IMR-90 (cell line): ENCODE data around the gene HLA-DQB1. TPM values are rescaled to one million over a fixed set of nuclear protein-coding genes. Genes with fewer than 3 reads are reported as not detected.

Experiments used
- ATAC-seq: fragments of 200-7000 bp; cut with Tn5 transposase; 2 replicates; pipeline ENCODE4 v1.9.1; 2020; ENCODE audit warnings: low read depth, mild to moderate bottlenecking, moderate library complexity
- BruUV-seq: library from RNA; stranded (reverse); fragments of 400-500 nt; replicated peaks from 2 replicates; lab custom pipeline; 2021; lab: Mats Ljungman, UMichigan
- CTCF ChIA-PET: fragments of 300-600 bp; formaldehyde crosslinking; extraction: SDS; loops from one replicate; lab custom pipeline; 2021; ENCODE audit warnings: antibody characterized with exemption; lab: Yijun Ruan, JAX
- POLR2A ChIA-PET: fragments of 300-600 bp; sonication (Branson Sonifier 250); formaldehyde crosslinking; loops from one replicate; lab custom pipeline; 2022; ENCODE audit warnings: antibody characterized with exemption; ENCODE audit not compliant: unreplicated experiment; lab: Charles Lee
- DNase-seq: peaks from one replicate; pipeline ENCODE4 v3.0.0; 2013
- H2AFZ ChIP-seq: replicated peaks from 2 replicates; pipeline ENCODE3; 2013; ENCODE audit warnings: low read length, mild to moderate bottlenecking; ENCODE audit not compliant: poor library complexity
- H2AK5ac ChIP-seq: 2 replicates; pipeline ENCODE4 v1.6.1; 2013; ENCODE audit warnings: low read depth, low read length, inconsistent platforms
- H2AK9ac ChIP-seq: replicated peaks from 2 replicates; pipeline ENCODE3; 2013; ENCODE audit warnings: mild to moderate bottlenecking, low read depth, low read length, moderate library complexity; ENCODE audit not compliant: poor library complexity
- H2BK120ac ChIP-seq: 2 replicates; pipeline ENCODE4 v1.6.1; 2013; ENCODE audit warnings: low read depth, low read length, inconsistent platforms
- H2BK15ac ChIP-seq: 3 replicates; pipeline ENCODE4 v1.6.1; 2013; ENCODE audit warnings: low read depth, low read length, inconsistent platforms
- H2BK20ac ChIP-seq: 2 replicates; pipeline ENCODE4 v1.6.1; 2013; ENCODE audit warnings: low read depth, mild to moderate bottlenecking, inconsistent platforms, low read length, moderate library complexity
- H2BK5ac ChIP-seq: 2 replicates; pipeline ENCODE4 v1.6.1; 2013; ENCODE audit warnings: mild to moderate bottlenecking, low read depth, low read length, inconsistent platforms; ENCODE audit not compliant: poor library complexity, severe bottlenecking
- H3K14ac ChIP-seq: replicated peaks from 2 replicates; pipeline ENCODE4 v1.6.1; 2013; ENCODE audit warnings: low read depth, low read length, inconsistent platforms
- H3K18ac ChIP-seq: 2 replicates; pipeline ENCODE4 v1.6.1; 2013; ENCODE audit warnings: low read depth, low read length, control low read depth
- H3K23ac ChIP-seq: 2 replicates; pipeline ENCODE4 v1.6.1; 2013; ENCODE audit warnings: low read depth, low read length, inconsistent platforms
- H3K27ac ChIP-seq: 2 replicates; pipeline ENCODE4 v1.5.1; 2013; ENCODE audit warnings: mild to moderate bottlenecking, control low read depth, low read length; ENCODE audit not compliant: insufficient read depth
- H3K27me3 ChIP-seq: 2 replicates; pipeline ENCODE4 v1.6.1; 2013; ENCODE audit warnings: low read length; ENCODE audit not compliant: control insufficient read depth, insufficient read depth
- H3K36me3 ChIP-seq: 2 replicates; pipeline ENCODE4 v1.6.1; 2013; ENCODE audit warnings: low read length, mixed read lengths; ENCODE audit not compliant: control insufficient read depth, insufficient read depth
- H3K4ac ChIP-seq: 2 replicates; pipeline ENCODE4 v1.6.1; 2013; ENCODE audit warnings: low read depth, low read length, inconsistent platforms
- H3K4me1 ChIP-seq: 2 replicates; pipeline ENCODE4 v1.6.1; 2013; ENCODE audit warnings: low read length, mixed read lengths; ENCODE audit not compliant: control insufficient read depth, insufficient read depth
- H3K4me2 ChIP-seq: 2 replicates; pipeline ENCODE4 v1.6.1; 2013; ENCODE audit warnings: low read depth, mild to moderate bottlenecking, control low read depth, low read length, moderate library complexity
- H3K4me3 ChIP-seq: 2 replicates; pipeline ENCODE4 v1.5.1; 2013; ENCODE audit warnings: low read depth, mild to moderate bottlenecking, control low read depth, low read length, moderate library complexity; ENCODE audit not compliant: insufficient read depth
- H3K56ac ChIP-seq: 2 replicates; pipeline ENCODE4 v1.6.1; 2013; ENCODE audit warnings: low read length, inconsistent platforms; ENCODE audit not compliant: insufficient read depth; ENCODE audit errors: extremely low read depth
- H3K79me1 ChIP-seq, 2 experiments: 2 replicates each; pipeline ENCODE4 v1.6.1; 2013; ENCODE audit warnings: low read length in 2 of 2, inconsistent platforms in 1 of 2, low read depth in 1 of 2
- H3K9ac ChIP-seq: 2 replicates; pipeline ENCODE4 v1.6.1; 2013; ENCODE audit warnings: low read depth, low read length, control low read depth
- H3K9me1 ChIP-seq: 2 replicates; pipeline ENCODE4 v1.6.1; 2013; ENCODE audit warnings: low read length, inconsistent platforms; ENCODE audit not compliant: insufficient read depth
- H3K9me3 ChIP-seq: 2 replicates; pipeline ENCODE4 v1.6.1; 2013; ENCODE audit warnings: low read length; ENCODE audit not compliant: control insufficient read depth, insufficient read depth
- H4K20me1 ChIP-seq: 2 replicates; pipeline ENCODE4 v1.6.1; 2013; ENCODE audit warnings: low read length, inconsistent platforms; ENCODE audit not compliant: insufficient read depth
- H4K5ac ChIP-seq: 2 replicates; pipeline ENCODE4 v1.6.1; 2013; ENCODE audit warnings: mild to moderate bottlenecking, low read depth, low read length, control low read depth
- H4K8ac ChIP-seq, 2 experiments: 2 replicates each; pipeline ENCODE4 v1.6.1; 2013; ENCODE audit warnings: low read depth in 2 of 2, low read length in 2 of 2, control low read depth in 1 of 2, inconsistent platforms in 1 of 2
- H4K91ac ChIP-seq: 2 replicates; pipeline ENCODE4 v1.6.1; 2013; ENCODE audit warnings: low read depth, low read length, inconsistent platforms; ENCODE audit not compliant: insufficient read depth
- CHD1 ChIP-seq: IDR thresholded peaks from 2 replicates; pipeline ENCODE4 v1.6.1; 2012; ENCODE audit warnings: low read depth, low read length, improper control_type of control experiment
- FOS ChIP-seq: fragments of 150-350 bp; IDR thresholded peaks from 2 replicates; pipeline ENCODE4 v1.6.1; 2016; ENCODE audit warnings: low read depth, low read length
- MAZ ChIP-seq: IDR thresholded peaks from 2 replicates; pipeline ENCODE4 v1.6.1; 2012; ENCODE audit warnings: low read depth, mild to moderate bottlenecking, low read length, improper control_type of control experiment, moderate library complexity, borderline replicate concordance
- MXI1 ChIP-seq: IDR thresholded peaks from 2 replicates; pipeline ENCODE4 v1.6.1; 2012; ENCODE audit warnings: low read depth, mild to moderate bottlenecking, low read length, moderate library complexity, borderline replicate concordance
- SMC3 ChIP-seq: fragments of 150-350 bp; IDR thresholded peaks from 2 replicates; pipeline ENCODE4 v1.6.1; 2016; ENCODE audit warnings: low read depth, mild to moderate bottlenecking, antibody characterized with exemption, low read length, moderate library complexity
- WGBS, 2 experiments: methylation state at CpG; one replicate each; pipeline versions ENCODE4 v1.1.5 to v1.1.7; 2013; ENCODE audit warnings: missing lambda C conversion rate in 2 of 2; ENCODE audit not compliant: insufficient read length in 1 of 2; ENCODE audit errors: extremely low coverage in 2 of 2; 5-methylcytosine and 5-hydroxymethylcytosine counted together
- dilution Hi-C: fragments of 300-500 bp; cut with HindIII; formaldehyde crosslinking; loops from one replicate; pipeline ENCODE4 v1.14.3; 2018; ENCODE audit warnings: low sequenced_read_pairs; ENCODE audit not compliant: unreplicated experiment
- in situ Hi-C: fragments of 300-500 bp; cut with MboI; formaldehyde crosslinking; loops from 3 replicates; pipeline ENCODE4 v1.14.3; 2019; ENCODE audit warnings: low sequenced_read_pairs, inconsistent platforms, mixed read lengths
- intact Hi-C: fragments of 100-400 bp; cut with micrococcal nuclease; formaldehyde crosslinking; loops from 2 replicates; pipeline ENCODE4 v1.10.0; 2022
- polyA plus RNA-seq, 3 experiments: library from polyadenylated mRNA; depleted of rRNA; stranded (reverse); fragments of >200 nt; gene quantifications; 2 replicates each; pipeline ENCODE4 v1.2.3, GENCODE V29; 2012; ENCODE audit warnings: low replicate concordance in 1 of 3
- total RNA-seq: library from RNA; depleted of rRNA; stranded (reverse); fragments of >200 nt; gene quantifications from 2 replicates; pipeline ENCODE4 v1.2.3, GENCODE V29; 2012
- TF ChIP-seq, protein P1 (sequence below): conservative IDR thresholded peaks from 2 replicates; pipeline ENCODE4 v1.5.1; 2012; ENCODE audit warnings: mild to moderate bottlenecking, low read depth, low read length, improper control_type of control experiment
- TF ChIP-seq, protein P2 (sequence below): fragments of 150-350 bp; IDR thresholded peaks from 2 replicates; pipeline ENCODE4 v1.6.1; 2016; ENCODE audit warnings: low read depth, mild to moderate bottlenecking, low read length, moderate library complexity, borderline replicate concordance

HLA-DQB1 gene
- total and polyA plus RNA-seq, 2 of the 4 experiments (the other 2 are of a cell fraction): not detected

DNA sequence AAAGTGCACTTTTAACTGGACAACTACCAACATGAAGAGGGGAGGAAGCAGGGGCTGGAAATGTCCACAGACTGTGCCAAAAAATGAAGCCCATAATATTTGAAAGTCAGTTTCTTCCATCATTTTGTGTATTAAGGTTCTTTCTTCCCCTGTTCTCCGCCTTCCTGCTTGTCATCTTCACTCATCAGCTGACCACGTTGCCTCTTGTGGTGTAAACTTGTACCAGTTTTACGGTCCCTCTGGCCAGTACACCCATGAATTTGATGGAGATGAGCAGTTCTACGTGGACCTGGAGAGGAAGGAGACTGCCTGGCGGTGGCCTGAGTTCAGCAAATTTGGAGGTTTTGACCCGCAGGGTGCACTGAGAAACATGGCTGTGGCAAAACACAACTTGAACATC lies 25.3 kb downstream of the HLA-DQB1 start:
- Histone ChIP-seq H3K14ac (no peak overlapping the region), H2BK5ac (no peak overlapping the region), H2BK20ac (no peak overlapping the region), H2AK5ac (no peak overlapping the region), H4K20me1 (no peaks in the 10 kb centered on the region), H3K36me3 (no peaks in the 10 kb centered on the region), H3K9me3 (no peaks in the 10 kb centered on the region), H4K91ac (no peak overlapping the region), H3K27me3 (no peaks in the 10 kb centered on the region), H3K9ac (no peak overlapping the region), H4K5ac (no peak overlapping the region), H3K79me1 (no peaks in the 10 kb centered on the region), H3K4me2 (no peak overlapping the region), H3K9me1 (no peaks in the 10 kb centered on the region), H2BK120ac (no peak overlapping the region), H3K4me1 (no peaks in the 10 kb centered on the region), H3K4ac (no peak overlapping the region), H2AFZ (no peak overlapping the region), H3K23ac (no peak overlapping the region), H4K8ac (no peak overlapping the region), H2AK9ac (no peak overlapping the region), H3K56ac (no peak overlapping the region), H3K18ac (no peak overlapping the region), H2BK15ac (no peak overlapping the region), H3K4me3 (no peak overlapping the region), H3K27ac (no peak overlapping the region)
- ATAC-seq (no peak), DNase-seq (no peak)
- POLR2A ChIA-PET: no interaction called here
- CTCF ChIA-PET: no interaction called here
- intact Hi-C loops (no loop called here), in situ Hi-C loops (no loop called here), dilution Hi-C loops (no loop called here)
- BruUV-seq: no TSS peak
- TF ChIP-seq CHD1: no peak
- TF ChIP-seq, protein P1, sequence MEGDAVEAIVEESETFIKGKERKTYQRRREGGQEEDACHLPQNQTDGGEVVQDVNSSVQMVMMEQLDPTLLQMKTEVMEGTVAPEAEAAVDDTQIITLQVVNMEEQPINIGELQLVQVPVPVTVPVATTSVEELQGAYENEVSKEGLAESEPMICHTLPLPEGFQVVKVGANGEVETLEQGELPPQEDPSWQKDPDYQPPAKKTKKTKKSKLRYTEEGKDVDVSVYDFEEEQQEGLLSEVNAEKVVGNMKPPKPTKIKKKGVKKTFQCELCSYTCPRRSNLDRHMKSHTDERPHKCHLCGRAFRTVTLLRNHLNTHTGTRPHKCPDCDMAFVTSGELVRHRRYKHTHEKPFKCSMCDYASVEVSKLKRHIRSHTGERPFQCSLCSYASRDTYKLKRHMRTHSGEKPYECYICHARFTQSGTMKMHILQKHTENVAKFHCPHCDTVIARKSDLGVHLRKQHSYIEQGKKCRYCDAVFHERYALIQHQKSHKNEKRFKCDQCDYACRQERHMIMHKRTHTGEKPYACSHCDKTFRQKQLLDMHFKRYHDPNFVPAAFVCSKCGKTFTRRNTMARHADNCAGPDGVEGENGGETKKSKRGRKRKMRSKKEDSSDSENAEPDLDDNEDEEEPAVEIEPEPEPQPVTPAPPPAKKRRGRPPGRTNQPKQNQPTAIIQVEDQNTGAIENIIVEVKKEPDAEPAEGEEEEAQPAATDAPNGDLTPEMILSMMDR: no peak
- no peak for TF ChIP-seq MAZ
- no peak for TF ChIP-seq SMC3
- TF ChIP-seq, protein P2, sequence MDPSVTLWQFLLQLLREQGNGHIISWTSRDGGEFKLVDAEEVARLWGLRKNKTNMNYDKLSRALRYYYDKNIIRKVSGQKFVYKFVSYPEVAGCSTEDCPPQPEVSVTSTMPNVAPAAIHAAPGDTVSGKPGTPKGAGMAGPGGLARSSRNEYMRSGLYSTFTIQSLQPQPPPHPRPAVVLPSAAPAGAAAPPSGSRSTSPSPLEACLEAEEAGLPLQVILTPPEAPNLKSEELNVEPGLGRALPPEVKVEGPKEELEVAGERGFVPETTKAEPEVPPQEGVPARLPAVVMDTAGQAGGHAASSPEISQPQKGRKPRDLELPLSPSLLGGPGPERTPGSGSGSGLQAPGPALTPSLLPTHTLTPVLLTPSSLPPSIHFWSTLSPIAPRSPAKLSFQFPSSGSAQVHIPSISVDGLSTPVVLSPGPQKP: no peak
- no peak for TF ChIP-seq FOS
- TF ChIP-seq MXI1: no peak
- WGBS, 2 experiments: no CpG with 5 or more reads among the region's 6 CpGs
